Measurements from ENCODE around the gene EDA. TPM values are rescaled to one million over a fixed set of nuclear protein-coding genes. Genes with fewer than 3 reads are reported as not detected.

The EDA gene
- total RNA-seq, 1 donor: 9.1 TPM

- Histone ChIP-seq H3K4me1 (ENCODE audit: insufficient read depth, low read length) (no peaks in the 10 kb centered on the region), H3K27me3 (ENCODE audit: insufficient read depth, low read length) (no peaks in the 10 kb centered on the region), H3K9me3 (ENCODE audit: low read depth, low read length) (no peaks in the 10 kb centered on the region), H3K4me3 (ENCODE audit: low read length) (no peak overlapping the region)
Observed at GRCh38 chrX:70012756-70013155, 396.8 kb downstream of the EDA start.

- no peaks in the 10 kb centered on the region for H3K27me3 ChIP-seq (ENCODE audit: insufficient read depth, low read length)
- H3K4me1 ChIP-seq (ENCODE audit: insufficient read depth, low read length): no peaks in the 10 kb centered on the region
- H3K9me3 ChIP-seq (ENCODE audit: low read depth, low read length): no peaks in the 10 kb centered on the region
- H3K4me3 ChIP-seq (ENCODE audit: low read length): no peak overlapping the region
Observed at GRCh38 chrX:70013466-70014381, 397.8 kb downstream of the EDA start.

- no peak overlapping the region for H3K4me3 ChIP-seq (ENCODE audit: low read length)
- H3K4me1 ChIP-seq (ENCODE audit: insufficient read depth, low read length): no peaks in the 10 kb centered on the region
- H3K9me3 ChIP-seq (ENCODE audit: low read depth, low read length): no peaks in the 10 kb centered on the region
- no peaks in the 10 kb centered on the region for H3K27me3 ChIP-seq (ENCODE audit: insufficient read depth, low read length)
Observed at GRCh38 chrX:70016513-70016912, 400.6 kb downstream of the EDA start.

GRCh38 chrX:70022616-70023015 lies 406.7 kb downstream of the EDA start:
- Histone ChIP-seq H3K4me3 (ENCODE audit: low read length) (no peak overlapping the region), H3K27me3 (ENCODE audit: insufficient read depth, low read length) (no peaks in the 10 kb centered on the region), H3K4me1 (ENCODE audit: insufficient read depth, low read length) (no peaks in the 10 kb centered on the region), H3K9me3 (ENCODE audit: low read depth, low read length) (no peaks in the 10 kb centered on the region)

GRCh38 chrX:70025464-70025863 lies 409.6 kb downstream of the EDA start:
- no peaks in the 10 kb centered on the region for H3K27me3 ChIP-seq (ENCODE audit: insufficient read depth, low read length)
- H3K9me3 ChIP-seq (ENCODE audit: low read depth, low read length): no peaks in the 10 kb centered on the region
- H3K4me1 ChIP-seq (ENCODE audit: insufficient read depth, low read length): no peaks in the 10 kb centered on the region
- H3K4me3 ChIP-seq (ENCODE audit: low read length): no peak overlapping the region

- no peaks in the 10 kb centered on the region for H3K4me1 ChIP-seq (ENCODE audit: insufficient read depth, low read length)
- H3K27me3 ChIP-seq (ENCODE audit: insufficient read depth, low read length): no peaks in the 10 kb centered on the region
- H3K4me3 ChIP-seq (ENCODE audit: low read length): no peak overlapping the region
- H3K9me3 ChIP-seq (ENCODE audit: low read depth, low read length): no peaks in the 10 kb centered on the region
Observed at GRCh38 chrX:70026112-70026850, 410.4 kb downstream of the EDA start.

GRCh38 chrX:70026851-70027200 lies 410.9 kb downstream of the EDA start:
- Histone ChIP-seq H3K9me3 (ENCODE audit: low read depth, low read length) (no peaks in the 10 kb centered on the region), H3K4me1 (ENCODE audit: insufficient read depth, low read length) (no peaks in the 10 kb centered on the region), H3K4me3 (ENCODE audit: low read length) (no peak overlapping the region), H3K27me3 (ENCODE audit: insufficient read depth, low read length) (no peaks in the 10 kb centered on the region)

GRCh38 chrX:70029863-70030262 lies 413.9 kb downstream of the EDA start:
- Histone ChIP-seq H3K4me1 (ENCODE audit: insufficient read depth, low read length) (no peaks in the 10 kb centered on the region), H3K4me3 (ENCODE audit: low read length) (no peak overlapping the region), H3K9me3 (ENCODE audit: low read depth, low read length) (no peaks in the 10 kb centered on the region), H3K27me3 (ENCODE audit: insufficient read depth, low read length) (no peaks in the 10 kb centered on the region)

- no peaks in the 10 kb centered on the region for H3K27me3 ChIP-seq (ENCODE audit: insufficient read depth, low read length)
- H3K4me3 ChIP-seq (ENCODE audit: low read length): no peak overlapping the region
- no peaks in the 10 kb centered on the region for H3K9me3 ChIP-seq (ENCODE audit: low read depth, low read length)
- no peaks in the 10 kb centered on the region for H3K4me1 ChIP-seq (ENCODE audit: insufficient read depth, low read length)
Observed at GRCh38 chrX:70030301-70030767, 414.4 kb downstream of the EDA start.

- no peaks in the 10 kb centered on the region for H3K27me3 ChIP-seq (ENCODE audit: insufficient read depth, low read length)
- H3K4me1 ChIP-seq (ENCODE audit: insufficient read depth, low read length): no peaks in the 10 kb centered on the region
- no peak overlapping the region for H3K4me3 ChIP-seq (ENCODE audit: low read length)
- no peaks in the 10 kb centered on the region for H3K9me3 ChIP-seq (ENCODE audit: low read depth, low read length)
Observed at GRCh38 chrX:70032792-70033191, 416.9 kb downstream of the EDA start.

GRCh38 chrX:70033348-70034051 lies 417.6 kb downstream of the EDA start:
- Histone ChIP-seq H3K27me3 (ENCODE audit: insufficient read depth, low read length) (no peaks in the 10 kb centered on the region), H3K9me3 (ENCODE audit: low read depth, low read length) (no peaks in the 10 kb centered on the region), H3K4me1 (ENCODE audit: insufficient read depth, low read length) (no peaks in the 10 kb centered on the region), H3K4me3 (ENCODE audit: low read length) (no peak overlapping the region)

GRCh38 chrX:70034646-70035045 lies 418.7 kb downstream of the EDA start:
- Histone ChIP-seq H3K4me3 (ENCODE audit: low read length) (no peak overlapping the region), H3K27me3 (ENCODE audit: insufficient read depth, low read length) (no peaks in the 10 kb centered on the region), H3K4me1 (ENCODE audit: insufficient read depth, low read length) (no peaks in the 10 kb centered on the region), H3K9me3 (ENCODE audit: low read depth, low read length) (no peaks in the 10 kb centered on the region)

- Histone ChIP-seq H3K4me3 (ENCODE audit: low read length) (no peak overlapping the region), H3K27me3 (ENCODE audit: insufficient read depth, low read length) (no peaks in the 10 kb centered on the region), H3K9me3 (ENCODE audit: low read depth, low read length) (no peaks in the 10 kb centered on the region), H3K4me1 (ENCODE audit: insufficient read depth, low read length) (no peaks in the 10 kb centered on the region)
Observed at GRCh38 chrX:70038515-70038914, 422.6 kb downstream of the EDA start.

- Histone ChIP-seq H3K4me3 (ENCODE audit: low read length) (no peak overlapping the region), H3K4me1 (ENCODE audit: insufficient read depth, low read length) (no peaks in the 10 kb centered on the region), H3K27me3 (ENCODE audit: insufficient read depth, low read length) (no peaks in the 10 kb centered on the region), H3K9me3 (ENCODE audit: low read depth, low read length) (no peaks in the 10 kb centered on the region)
Observed at GRCh38 chrX:70038951-70039350, 423.0 kb downstream of the EDA start.

- H3K4me3 ChIP-seq (ENCODE audit: low read length): no peak overlapping the region
- H3K4me1 ChIP-seq (ENCODE audit: insufficient read depth, low read length): no peaks in the 10 kb centered on the region
- H3K9me3 ChIP-seq (ENCODE audit: low read depth, low read length): no peaks in the 10 kb centered on the region
- no peaks in the 10 kb centered on the region for H3K27me3 ChIP-seq (ENCODE audit: insufficient read depth, low read length)
Observed at GRCh38 chrX:70039758-70040157, 423.8 kb downstream of the EDA start.

All from mononuclear cell (primary cell).